Mammary epithelial cell (primary cell): ENCODE measurements around the gene TTC7B.

Experiments
- EZH2 ChIP-seq: IDR thresholded peaks from 2 replicates; pipeline ENCODE4 v1.6.1; 2012; ENCODE audit warnings: low read length, inconsistent platforms, borderline replicate concordance
- TF ChIP-seq, protein P1 (sequence below), 2 donors: IDR thresholded peaks in 1 of 2; conservative IDR thresholded peaks in 1 of 2; 2 replicates each; pipeline ENCODE4 v1.5.1; 2011 to 2012; ENCODE audit warnings: inconsistent platforms in 2 of 2, low read length in 2 of 2, mild to moderate bottlenecking in 2 of 2, control low read depth in 1 of 2, low read depth in 1 of 2; ENCODE audit not compliant: insufficient read depth in 1 of 2; ENCODE audit errors: extremely low read depth in 1 of 2

DNA sequence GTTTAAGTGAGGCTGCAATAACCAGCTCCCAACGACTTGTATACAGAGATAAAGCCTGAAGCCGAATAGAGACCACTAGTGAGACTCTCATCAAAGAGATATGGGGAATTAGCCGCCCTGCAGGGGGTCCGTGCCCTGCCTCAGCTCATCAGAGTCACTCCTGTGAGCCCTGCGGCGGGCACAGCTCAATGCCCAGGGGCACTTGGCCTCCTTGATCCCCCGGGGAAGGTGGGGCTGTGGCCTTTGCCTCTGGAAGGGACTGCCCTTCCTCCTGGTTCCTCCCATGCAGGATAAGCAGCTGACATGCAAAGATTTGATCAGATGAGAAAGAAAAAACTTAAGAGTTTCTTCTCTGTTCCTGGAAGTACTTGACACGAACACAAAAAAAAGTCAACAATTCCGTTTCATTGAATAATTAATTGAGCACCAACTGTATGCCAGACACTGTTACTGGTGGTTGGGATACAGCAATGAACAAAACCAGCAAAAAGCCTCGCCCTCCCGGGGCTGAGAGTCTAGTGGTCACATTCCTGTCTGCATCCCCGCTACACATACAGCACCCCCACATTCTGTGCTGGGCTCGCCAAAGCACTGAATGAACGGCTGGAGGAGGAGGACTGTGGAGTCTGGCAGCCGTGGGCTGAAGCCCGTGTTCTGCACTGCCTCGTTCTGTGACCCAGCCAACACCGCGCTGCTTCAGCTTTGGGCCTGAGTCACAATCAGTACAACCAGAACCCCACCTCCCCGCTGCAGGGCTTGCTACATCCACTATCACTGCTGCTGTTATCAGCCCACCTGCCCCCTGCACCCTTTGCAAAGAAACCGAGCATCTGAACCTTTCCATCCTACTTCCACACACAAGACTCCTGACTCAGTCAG lies 10.3 kb downstream of the TTC7B start:
- TF ChIP-seq, protein P1, sequence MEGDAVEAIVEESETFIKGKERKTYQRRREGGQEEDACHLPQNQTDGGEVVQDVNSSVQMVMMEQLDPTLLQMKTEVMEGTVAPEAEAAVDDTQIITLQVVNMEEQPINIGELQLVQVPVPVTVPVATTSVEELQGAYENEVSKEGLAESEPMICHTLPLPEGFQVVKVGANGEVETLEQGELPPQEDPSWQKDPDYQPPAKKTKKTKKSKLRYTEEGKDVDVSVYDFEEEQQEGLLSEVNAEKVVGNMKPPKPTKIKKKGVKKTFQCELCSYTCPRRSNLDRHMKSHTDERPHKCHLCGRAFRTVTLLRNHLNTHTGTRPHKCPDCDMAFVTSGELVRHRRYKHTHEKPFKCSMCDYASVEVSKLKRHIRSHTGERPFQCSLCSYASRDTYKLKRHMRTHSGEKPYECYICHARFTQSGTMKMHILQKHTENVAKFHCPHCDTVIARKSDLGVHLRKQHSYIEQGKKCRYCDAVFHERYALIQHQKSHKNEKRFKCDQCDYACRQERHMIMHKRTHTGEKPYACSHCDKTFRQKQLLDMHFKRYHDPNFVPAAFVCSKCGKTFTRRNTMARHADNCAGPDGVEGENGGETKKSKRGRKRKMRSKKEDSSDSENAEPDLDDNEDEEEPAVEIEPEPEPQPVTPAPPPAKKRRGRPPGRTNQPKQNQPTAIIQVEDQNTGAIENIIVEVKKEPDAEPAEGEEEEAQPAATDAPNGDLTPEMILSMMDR (conservative IDR thresholded peaks at IDR 0.05 in 1 of 2, IDR thresholded peaks at IDR 0.05 in 1 of 2; ENCODE audit: extremely low read depth in 1 of 2, insufficient read depth in 1 of 2, low read depth in 1 of 2, low read length in 2 of 2): no peak
- TF ChIP-seq EZH2: no peak
